ENCODE measurements around the gene BACH2.
"Not testable (repeated sequence)": the region's sequence is repeated elsewhere in the genome, so short reads cannot be mapped to it uniquely, and the experiment has no call there.

BACH2 gene

GRCh38 chr6:90154755-90155470 lies 141.7 kb downstream of the BACH2 start:
- no peak for DNase-seq (ENCODE audit: low read depth)

DNA sequence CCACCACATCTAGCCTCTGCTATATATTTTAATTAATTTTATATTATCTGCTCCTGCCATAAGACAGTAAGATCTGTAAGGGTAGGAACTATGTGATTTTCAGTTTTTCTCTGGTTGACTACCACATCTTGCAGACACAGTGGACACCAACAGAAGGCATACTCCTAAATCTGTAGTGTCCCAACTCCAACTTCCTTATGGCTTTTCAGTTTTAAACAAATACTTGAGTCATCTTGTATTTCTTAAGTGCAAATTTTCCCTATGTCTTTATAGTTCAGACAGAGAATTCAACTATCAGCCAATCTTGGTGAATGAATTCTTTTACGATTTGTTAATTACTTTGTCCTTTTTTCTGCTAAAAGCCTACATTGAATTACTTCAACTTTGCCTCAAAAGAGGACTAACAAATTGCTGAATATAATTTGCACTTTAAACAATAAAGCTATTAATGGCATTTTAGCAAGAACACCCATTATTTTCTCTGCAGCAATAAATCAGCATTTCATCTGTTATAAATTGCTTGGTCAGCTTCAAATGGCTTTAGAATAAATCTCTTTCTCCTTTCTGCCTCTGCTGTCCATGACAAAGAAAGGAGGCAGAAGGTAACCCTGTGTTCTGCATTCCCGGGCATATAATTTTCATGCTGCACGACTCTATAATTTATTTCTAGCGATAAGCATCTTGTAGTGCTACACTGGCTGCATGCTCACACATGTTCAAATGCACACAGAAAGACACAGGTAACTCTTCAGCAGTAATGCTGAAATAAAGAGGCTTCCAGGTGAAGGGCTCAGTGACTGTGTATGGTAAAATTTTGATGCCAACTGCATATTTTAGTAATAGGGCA lies 144.8 kb downstream of the BACH2 start:
- no peak for DNase-seq (ENCODE audit: low read depth)

GRCh38 chr6:90149280-90149679 lies 147.4 kb downstream of the BACH2 start:
- no peak for DNase-seq (ENCODE audit: low read depth)

- no peak for DNase-seq (ENCODE audit: low read depth)
Observed at GRCh38 chr6:90148867-90149266, 147.8 kb downstream of the BACH2 start.

GRCh38 chr6:90146921-90147649 lies 149.6 kb downstream of the BACH2 start:
- DNase-seq (ENCODE audit: low read depth), result no peak

- no peak for DNase-seq (ENCODE audit: low read depth)
Observed at GRCh38 chr6:90146024-90146423, 150.6 kb downstream of the BACH2 start.

- DNase-seq (ENCODE audit: low read depth), result no peak
Observed at GRCh38 chr6:90144928-90145555, 151.6 kb downstream of the BACH2 start.

- no peak for DNase-seq (ENCODE audit: low read depth)
Observed at GRCh38 chr6:90144396-90144795, 152.2 kb downstream of the BACH2 start.

GRCh38 chr6:90140683-90141082 lies 156.0 kb downstream of the BACH2 start:
- DNase-seq (ENCODE audit: low read depth), result no peak

- DNase-seq (ENCODE audit: low read depth), result no peak
Observed at GRCh38 chr6:90139272-90139817, 157.3 kb downstream of the BACH2 start.

- DNase-seq (ENCODE audit: low read depth), result no peak
Observed at GRCh38 chr6:90136837-90137568, 159.6 kb downstream of the BACH2 start.

GRCh38 chr6:90136176-90136575 lies 160.5 kb downstream of the BACH2 start:
- DNase-seq (ENCODE audit: low read depth), result no peak

GRCh38 chr6:90135667-90136066 lies 161.0 kb downstream of the BACH2 start:
- no peak for DNase-seq (ENCODE audit: low read depth)

- not testable (repeated sequence) for DNase-seq (ENCODE audit: low read depth)
Observed at GRCh38 chr6:90133664-90134063, 163.0 kb downstream of the BACH2 start.

- no peak for DNase-seq (ENCODE audit: low read depth)
Observed at GRCh38 chr6:90131614-90132423, 164.8 kb downstream of the BACH2 start.

- DNase-seq (ENCODE audit: low read depth), result no peak
Observed at GRCh38 chr6:90131125-90131524, 165.5 kb downstream of the BACH2 start.

GRCh38 chr6:90128687-90129086 lies 168.0 kb downstream of the BACH2 start:
- DNase-seq (ENCODE audit: low read depth), result not testable (repeated sequence)

DNA sequence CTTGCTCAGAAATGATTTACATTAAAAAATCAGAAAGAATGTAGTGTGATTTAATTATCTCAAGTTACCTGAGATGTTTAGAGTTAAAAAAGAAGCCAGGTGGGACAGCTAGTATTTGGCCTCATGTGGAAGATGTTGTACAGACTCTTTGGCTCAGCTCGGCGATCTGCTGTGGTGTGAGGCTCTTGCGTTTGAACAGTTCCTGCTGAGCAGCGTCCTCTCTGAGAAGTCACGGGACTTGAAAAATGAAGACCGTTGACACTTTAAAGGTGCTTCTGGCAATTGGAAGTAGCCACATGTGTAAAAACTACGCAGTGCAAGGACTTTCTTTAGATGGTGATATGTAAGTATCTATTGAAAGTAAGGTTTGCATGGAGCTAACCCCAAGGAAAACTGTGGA lies 169.0 kb downstream of the BACH2 start:
- no peak for DNase-seq (ENCODE audit: low read depth)

DNA sequence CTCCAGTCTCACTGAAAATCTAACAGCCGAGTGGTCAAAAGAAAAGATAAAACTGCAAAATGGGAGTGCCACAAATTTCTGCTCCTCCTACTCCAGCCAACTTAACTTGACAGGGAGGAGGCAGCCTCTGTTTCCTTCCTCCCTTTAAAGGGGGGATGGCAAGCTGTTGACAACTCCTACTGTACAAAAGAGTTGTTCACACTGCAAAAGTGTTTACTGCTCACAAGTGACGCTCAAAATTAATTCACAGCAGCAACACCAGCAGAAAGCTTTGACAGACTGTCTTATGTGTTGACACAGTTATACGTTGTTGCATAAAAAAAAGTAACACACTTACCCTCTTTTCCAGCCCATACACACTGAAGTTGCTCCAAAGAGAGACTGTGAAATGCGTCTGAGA lies 169.8 kb downstream of the BACH2 start:
- no peak for DNase-seq (ENCODE audit: low read depth)

- DNase-seq (ENCODE audit: low read depth), result no peak
Observed at GRCh38 chr6:90126181-90126580, 170.5 kb downstream of the BACH2 start.

Measured in T follicular helper cell (primary cell).